ENCODE measurements around the gene MANSC1.

The MANSC1 gene

GRCh38 chr12:12349711-12350665, at the start of gene MANSC1:
Gene MANSC1, minus strand, starts transcription at chr12:12350242. Its CDS starts 6,928 bp downstream, at chr12:12343314.
- TF ChIP-seq, protein P1, sequence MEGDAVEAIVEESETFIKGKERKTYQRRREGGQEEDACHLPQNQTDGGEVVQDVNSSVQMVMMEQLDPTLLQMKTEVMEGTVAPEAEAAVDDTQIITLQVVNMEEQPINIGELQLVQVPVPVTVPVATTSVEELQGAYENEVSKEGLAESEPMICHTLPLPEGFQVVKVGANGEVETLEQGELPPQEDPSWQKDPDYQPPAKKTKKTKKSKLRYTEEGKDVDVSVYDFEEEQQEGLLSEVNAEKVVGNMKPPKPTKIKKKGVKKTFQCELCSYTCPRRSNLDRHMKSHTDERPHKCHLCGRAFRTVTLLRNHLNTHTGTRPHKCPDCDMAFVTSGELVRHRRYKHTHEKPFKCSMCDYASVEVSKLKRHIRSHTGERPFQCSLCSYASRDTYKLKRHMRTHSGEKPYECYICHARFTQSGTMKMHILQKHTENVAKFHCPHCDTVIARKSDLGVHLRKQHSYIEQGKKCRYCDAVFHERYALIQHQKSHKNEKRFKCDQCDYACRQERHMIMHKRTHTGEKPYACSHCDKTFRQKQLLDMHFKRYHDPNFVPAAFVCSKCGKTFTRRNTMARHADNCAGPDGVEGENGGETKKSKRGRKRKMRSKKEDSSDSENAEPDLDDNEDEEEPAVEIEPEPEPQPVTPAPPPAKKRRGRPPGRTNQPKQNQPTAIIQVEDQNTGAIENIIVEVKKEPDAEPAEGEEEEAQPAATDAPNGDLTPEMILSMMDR (IDR thresholded peaks at IDR 0.05; ENCODE audit: insufficient read depth, low read depth, low read length, missing control alignments) = peak; percentile 38
- peak; percentile 42 for DNase-seq (ENCODE audit: low read depth)

DNA sequence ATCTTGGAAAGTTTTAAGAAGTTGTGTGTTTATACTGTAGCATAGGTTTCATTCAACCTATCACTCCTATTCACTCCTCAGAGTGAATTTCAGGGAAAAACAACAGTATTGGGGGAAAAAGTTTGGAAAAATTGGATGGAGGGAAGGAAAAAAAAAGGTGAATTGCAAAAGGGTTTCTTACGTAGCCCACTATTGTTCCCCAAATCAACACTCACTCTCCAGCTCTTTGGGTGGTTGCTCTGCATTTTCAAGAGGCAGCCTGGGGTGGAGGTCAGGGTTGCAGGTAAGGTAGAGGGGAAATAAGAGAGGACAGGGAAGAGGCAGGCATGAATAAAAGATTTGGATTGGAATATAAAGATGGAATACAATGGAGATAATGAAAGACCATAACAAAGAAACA, 49.1 kb upstream of the MANSC1 start:
- TF ChIP-seq, protein P1 (IDR thresholded peaks at IDR 0.05; ENCODE audit: insufficient read depth, low read depth, low read length, missing control alignments) = no peak
- no peak for DNase-seq (ENCODE audit: low read depth)
- H3K4me3 ChIP-seq (ENCODE audit: low read depth, low read length) = no peak overlapping the region

More at GRCh38 chr12:12349711-12350665, at the start of gene MANSC1:
- H3K4me3 ChIP-seq (ENCODE audit: low read depth, low read length) = peak within 1 kb of the TSS; percentile 55

GRCh38 chr12:12398026-12398859, 48.2 kb upstream of the MANSC1 start:
- TF ChIP-seq, protein P1 (IDR thresholded peaks at IDR 0.05; ENCODE audit: insufficient read depth, low read depth, low read length, missing control alignments) = no peak
- DNase-seq (ENCODE audit: low read depth) = no peak
- no peak overlapping the region for H3K4me3 ChIP-seq (ENCODE audit: low read depth, low read length)

GRCh38 chr12:12397184-12397583, 47.1 kb upstream of the MANSC1 start:
- DNase-seq (ENCODE audit: low read depth) = no peak
- TF ChIP-seq, protein P1 (IDR thresholded peaks at IDR 0.05; ENCODE audit: insufficient read depth, low read depth, low read length, missing control alignments) = no peak
- no peak overlapping the region for H3K4me3 ChIP-seq (ENCODE audit: low read depth, low read length)

GRCh38 chr12:12396694-12397093, 46.7 kb upstream of the MANSC1 start:
- TF ChIP-seq, protein P1 (IDR thresholded peaks at IDR 0.05; ENCODE audit: insufficient read depth, low read depth, low read length, missing control alignments) = no peak
- H3K4me3 ChIP-seq (ENCODE audit: low read depth, low read length) = no peak overlapping the region
- no peak for DNase-seq (ENCODE audit: low read depth)

- no peak overlapping the region for H3K4me3 ChIP-seq (ENCODE audit: low read depth, low read length)
- TF ChIP-seq, protein P1 (IDR thresholded peaks at IDR 0.05; ENCODE audit: insufficient read depth, low read depth, low read length, missing control alignments) = no peak
- no peak for DNase-seq (ENCODE audit: low read depth)
These were observed 43.1 kb upstream of the MANSC1 start for GRCh38 chr12:12393171-12393570.

All from GM12865 (cell line).